WTC11 (cell line): ENCODE results near the gene BMP5.

Experiments
- ATF1 ChIP-seq: sonication (generic); formaldehyde crosslinking; IDR thresholded peaks from 2 replicates; pipeline ENCODE4 v1.8.1; 2023; ENCODE audit warnings: mild to moderate bottlenecking, moderate library complexity, missing genetic modification reagents
- ATF2 ChIP-seq: sonication (generic); formaldehyde crosslinking; IDR thresholded peaks from 2 replicates; pipeline ENCODE4 v1.8.1; 2022; ENCODE audit warnings: low read depth, missing genetic modification reagents, borderline replicate concordance
- CTCF ChIP-seq: fragments of 200-600 bp; IDR thresholded peaks from 2 replicates; pipeline ENCODE4 v1.8.0; 2022; ENCODE audit warnings: antibody characterized with exemption
- E2F1 ChIP-seq: sonication (generic); formaldehyde crosslinking; IDR thresholded peaks from 2 replicates; pipeline ENCODE4 v1.8.0; 2022; ENCODE audit warnings: mild to moderate bottlenecking, missing genetic modification reagents
- ETV6 ChIP-seq: sonication (generic); formaldehyde crosslinking; IDR thresholded peaks from 2 replicates; pipeline ENCODE4 v1.8.1; 2022; ENCODE audit warnings: mild to moderate bottlenecking, missing genetic modification reagents
- GABPB1 ChIP-seq: sonication (generic); formaldehyde crosslinking; IDR thresholded peaks from 2 replicates; pipeline ENCODE4 v1.8.1; 2023; ENCODE audit warnings: mild to moderate bottlenecking, missing genetic modification reagents
- KAT7 ChIP-seq: sonication (generic); formaldehyde crosslinking; IDR thresholded peaks from 2 replicates; pipeline ENCODE4 v1.8.1; 2023; ENCODE audit warnings: missing genetic modification reagents, mild to moderate bottlenecking, borderline replicate concordance
- MAX ChIP-seq: sonication (generic); formaldehyde crosslinking; IDR thresholded peaks from 2 replicates; pipeline ENCODE4 v1.8.0; 2022; ENCODE audit warnings: mild to moderate bottlenecking, missing genetic modification reagents
- NFATC4 ChIP-seq: fragments of 250-450 bp; sonication (Bioruptor Pico); IDR thresholded peaks from 2 replicates; pipeline ENCODE4 v1.9.0; 2021; ENCODE audit warnings: mild to moderate bottlenecking
- NR1H2 ChIP-seq: sonication (generic); formaldehyde crosslinking; IDR thresholded peaks from 2 replicates; pipeline ENCODE4 v1.9.0; 2021; ENCODE audit warnings: mild to moderate bottlenecking, moderate library complexity, missing genetic modification reagents
- USF1 ChIP-seq: sonication (generic); formaldehyde crosslinking; IDR thresholded peaks from 2 replicates; pipeline ENCODE4 v1.8.0; 2022; ENCODE audit warnings: mild to moderate bottlenecking, missing genetic modification reagents

GRCh38 chr6:55897346-55897745, 22.0 kb upstream of the BMP5 start:
- no peak for TF ChIP-seq CTCF
- TF ChIP-seq ATF2 (CRISPR knock-in tag): no peak
- no peak for TF ChIP-seq NFATC4
- TF ChIP-seq KAT7 (CRISPR knock-in tag): no peak
- TF ChIP-seq GABPB1 (CRISPR knock-in tag): no peak
- TF ChIP-seq NR1H2 (CRISPR knock-in tag): no peak
- TF ChIP-seq ATF1 (CRISPR knock-in tag): no peak
- no peak for TF ChIP-seq MAX (CRISPR knock-in tag)
- TF ChIP-seq E2F1 (CRISPR knock-in tag): no peak
- TF ChIP-seq USF1 (CRISPR knock-in tag): no peak
- TF ChIP-seq ETV6 (CRISPR knock-in tag): no peak
